Body of pancreas (tissue), 4 donors: Measurements from ENCODE around the gene NFKBIB.

Source experiments
- CTCF ChIP-seq, 7 experiments: fragments of 450-650 bp in 4 of 7; fragments of 200-600 bp in 3 of 7; sonication (generic) in 3 of 7; IDR thresholded peaks; one replicate each; pipeline ENCODE4 v1.5.1; 2016 to 2019; ENCODE audit warnings: antibody characterized with exemption in 7 of 7
- POLR2A ChIP-seq, 3 donors: fragments of 450-650 bp; IDR thresholded peaks; one replicate each; pipeline ENCODE4 v1.6.1; 2016; ENCODE audit warnings: antibody characterized with exemption in 3 of 3, mild to moderate bottlenecking in 2 of 3

- TF ChIP-seq CTCF (IDR thresholded peaks at IDR 0.05) (no peak), POLR2A (IDR thresholded peaks at IDR 0.05) (peak; percentile 63 to 86 (median 71))
Observed at GRCh38 chr19:38851622-38852230, 48.0 kb upstream of the NFKBIB start.
